Loucy (cell line): ENCODE data around the gene RNASEL.

Experiments used
- H2AFZ ChIP-seq: fragments of 200-600 bp; sonication (generic); 2 replicates; pipeline ENCODE4 v1.6.0; 2016; ENCODE audit warnings: antibody characterized with exemption, mild to moderate bottlenecking, low read length, moderate library complexity
- H3F3A ChIP-seq: fragments of 200-600 bp; 2 replicates; pipeline ENCODE4 v1.6.0; 2016; ENCODE audit warnings: antibody characterized with exemption, low read depth, mild to moderate bottlenecking
- H3K27me3 ChIP-seq: fragments of 200-600 bp; sonication (generic); 2 replicates; pipeline ENCODE4 v1.6.1; 2014; ENCODE audit warnings: low read length, mild to moderate bottlenecking; ENCODE audit not compliant: insufficient read depth, poor library complexity, severe bottlenecking
- H3K36me3 ChIP-seq: fragments of 200-600 bp; sonication (generic); 2 replicates; pipeline ENCODE4 v1.6.1; 2016; ENCODE audit warnings: low read length; ENCODE audit not compliant: insufficient read depth
- H3K4me1 ChIP-seq: fragments of 200-600 bp; sonication (generic); 2 replicates; pipeline ENCODE4 v1.5.1; 2014; ENCODE audit warnings: low read length, mild to moderate bottlenecking; ENCODE audit not compliant: insufficient read depth, poor library complexity, severe bottlenecking
- H3K4me2 ChIP-seq: fragments of 200-600 bp; sonication (generic); 2 replicates; pipeline ENCODE4 v1.6.0; 2014; ENCODE audit warnings: antibody characterized with exemption, low read length, low read depth, mild to moderate bottlenecking; ENCODE audit not compliant: poor library complexity, severe bottlenecking
- H3K4me3 ChIP-seq: fragments of 200-600 bp; sonication (generic); 2 replicates; pipeline ENCODE4 v1.5.1; 2014; ENCODE audit warnings: low read length, mild to moderate bottlenecking, mixed read lengths; ENCODE audit not compliant: poor library complexity, severe bottlenecking
- H3K79me2 ChIP-seq: fragments of 200-600 bp; sonication (generic); 2 replicates; pipeline ENCODE4 v1.6.1; 2014; ENCODE audit warnings: low read length; ENCODE audit not compliant: insufficient read depth
- H3K9ac ChIP-seq: fragments of 200-600 bp; sonication (generic); 2 replicates; pipeline ENCODE4 v1.6.0; 2014; ENCODE audit warnings: mild to moderate bottlenecking, low read depth, low read length, moderate library complexity; ENCODE audit not compliant: poor library complexity, severe bottlenecking
- H3K9me2 ChIP-seq: fragments of 200-600 bp; sonication (generic); replicated peaks from 2 replicates; pipeline ENCODE4 v1.6.1; 2016; ENCODE audit warnings: low read depth, low read length, mixed read lengths
- H3K9me3 ChIP-seq: fragments of 200-600 bp; sonication (generic); 2 replicates; pipeline ENCODE4 v1.6.1; 2014; ENCODE audit warnings: mild to moderate bottlenecking, antibody characterized with exemption, low read length, low read depth; ENCODE audit not compliant: insufficient read depth
- H4K20me1 ChIP-seq: fragments of 200-600 bp; sonication (generic); 2 replicates; pipeline ENCODE4 v1.6.0; 2014; ENCODE audit warnings: antibody characterized with exemption, low read length, mild to moderate bottlenecking; ENCODE audit not compliant: insufficient read depth, poor library complexity, severe bottlenecking
- CTCF ChIP-seq: fragments of 200-600 bp; sonication (generic); conservative IDR thresholded peaks from 2 replicates; pipeline ENCODE4 v1.5.1; 2014; ENCODE audit warnings: mild to moderate bottlenecking, antibody characterized with exemption, low read length
- EZH2phosphoT487 ChIP-seq: fragments of 200-600 bp; IDR thresholded peaks from 2 replicates; pipeline ENCODE4 v1.6.1; 2018; ENCODE audit warnings: antibody characterized with exemption, mild to moderate bottlenecking, moderate library complexity, borderline replicate concordance

Gene RNASEL

GRCh38 chr1:182570611-182570970 lies 18.5 kb downstream of the RNASEL start:
- TF ChIP-seq EZH2phosphoT487 (no peak), CTCF (no peak)
- Histone ChIP-seq H3K4me3 (no peak overlapping the region), H4K20me1 (no peaks in the 10 kb centered on the region), H3K9ac (no peak overlapping the region), H3K4me1 (no peaks in the 10 kb centered on the region), H3K4me2 (no peak overlapping the region), H3K9me3 (no peaks in the 10 kb centered on the region), H2AFZ (peak overlapping the region; percentile 65), H3K9me2 (no peaks in the 10 kb centered on the region), H3K36me3 (peaks cover 6% of the 10 kb centered on the region; the same call in 1 of the 2 replicates), H3F3A (no peaks in the 10 kb centered on the region), H3K27me3 (no peaks in the 10 kb centered on the region), H3K79me2 (no peaks in the 10 kb centered on the region)

- H3K79me2 ChIP-seq = no peaks in the 10 kb centered on the region
- H3K27me3 ChIP-seq = no peaks in the 10 kb centered on the region
- H4K20me1 ChIP-seq = no peaks in the 10 kb centered on the region
- no peaks in the 10 kb centered on the region for H3K4me1 ChIP-seq
- peaks cover 6% of the 10 kb centered on the region; the same call in 1 of the 2 replicates for H3K36me3 ChIP-seq
- no peak overlapping the region for H3K9ac ChIP-seq
- H2AFZ ChIP-seq = peak overlapping the region; percentile 65
- no peaks in the 10 kb centered on the region for H3K9me3 ChIP-seq
- no peak overlapping the region for H3K4me3 ChIP-seq
- no peaks in the 10 kb centered on the region for H3F3A ChIP-seq
- TF ChIP-seq EZH2phosphoT487 (no peak), CTCF (no peak)
- no peaks in the 10 kb centered on the region for H3K9me2 ChIP-seq
- no peak overlapping the region for H3K4me2 ChIP-seq
Observed at GRCh38 chr1:182569939-182570610, 19.0 kb downstream of the RNASEL start.

GRCh38 chr1:182568647-182569284 lies 20.3 kb downstream of the RNASEL start:
- Histone ChIP-seq H3K4me1 (no peaks in the 10 kb centered on the region), H3K9ac (no peak overlapping the region)

More at GRCh38 chr1:182568647-182569284, 20.3 kb downstream of the RNASEL start:
- no peaks in the 10 kb centered on the region for H3K27me3 ChIP-seq
- no peak for TF ChIP-seq CTCF
- TF ChIP-seq EZH2phosphoT487 = no peak
- H3K36me3 ChIP-seq = no peaks in the 10 kb centered on the region
- no peaks in the 10 kb centered on the region for H4K20me1 ChIP-seq
- H3F3A ChIP-seq = no peaks in the 10 kb centered on the region
- H3K9me3 ChIP-seq = no peaks in the 10 kb centered on the region
- no peaks in the 10 kb centered on the region for H3K9me2 ChIP-seq
- 0 out of 2 replicates have a peak overlapping the region, but pooled peaks have one; percentile 14 for H2AFZ ChIP-seq
- no peak overlapping the region for H3K4me2 ChIP-seq
- H3K4me3 ChIP-seq = no peak overlapping the region
- H3K79me2 ChIP-seq = no peaks in the 10 kb centered on the region
